HFF-Myc (cell line): ENCODE data around the gene TXNRD2.

Source experiments
- DNase-seq: peaks from one replicate; pipeline ENCODE4 v3.0.0-alpha.2; 2011; ENCODE audit warnings: low read depth; ENCODE audit errors: extremely low read depth
- H3K4me3 ChIP-seq: replicated peaks from 2 replicates; pipeline ENCODE4 v1.5.1; 2011; ENCODE audit warnings: low read depth, mild to moderate bottlenecking, control low read depth, low read length
- CTCF ChIP-seq: IDR thresholded peaks from 2 replicates; pipeline ENCODE4 v1.5.1; 2012; ENCODE audit warnings: mild to moderate bottlenecking, low read depth, low read length, control low read depth; ENCODE audit errors: missing control alignments

Gene TXNRD2

GRCh38 chr22:19951346-19951745, 9.7 kb upstream of the TXNRD2 start:
- TF ChIP-seq CTCF = no peak
- no peak for DNase-seq
- H3K4me3 ChIP-seq = no peak overlapping the region

- H3K4me3 ChIP-seq = no peak overlapping the region
- DNase-seq = no peak
- no peak for TF ChIP-seq CTCF
Observed at GRCh38 chr22:19948057-19948760, 6.6 kb upstream of the TXNRD2 start.

GRCh38 chr22:19943082-19944026, 1.7 kb upstream of the TXNRD2 start:
- peak overlapping the region; percentile 76 for H3K4me3 ChIP-seq
- DNase-seq = peak; percentile 72
- no peak for TF ChIP-seq CTCF

- TF ChIP-seq CTCF = no peak
- peak overlapping the region; percentile 76 for H3K4me3 ChIP-seq
- DNase-seq = no peak
Observed at GRCh38 chr22:19942157-19943081, 801 bp upstream of the TXNRD2 start.

- peak overlapping the region; percentile 76 for H3K4me3 ChIP-seq
- TF ChIP-seq CTCF = no peak
- no peak for DNase-seq
Observed at GRCh38 chr22:19940536-19941364, 868 bp downstream of the TXNRD2 start.
